CD14-positive monocyte (primary cell): ENCODE results near the gene CMC4. TPM values are rescaled to one million over a fixed set of nuclear protein-coding genes. Genes with fewer than 3 reads are reported as not detected.
A peak's percentile ranks its signal among the peaks of the same experiment; 100 is the strongest.

Source experiments
- DNase-seq, 3 donors: peaks; one replicate each; pipeline ENCODE4 v3.0.0-alpha.2; 2011 to 2022
- H2AFZ ChIP-seq: 2 replicates; pipeline ENCODE4 v1.6.0; 2012; ENCODE audit warnings: mild to moderate bottlenecking, low read depth, low read length, inconsistent platforms; ENCODE audit not compliant: insufficient read depth, poor library complexity, severe bottlenecking
- H3K27ac ChIP-seq, 2 donors: 1 replicate in 1 of 2; 2 replicates in 1 of 2; pipeline ENCODE4 v1.5.1; 2012 to 2013; ENCODE audit warnings: low read length in 2 of 2, control low read depth in 1 of 2, inconsistent platforms in 1 of 2, low read depth in 1 of 2, mild to moderate bottlenecking in 1 of 2
- H3K27me3 ChIP-seq, 2 donors: one replicate each; pipeline versions ENCODE4 v1.6.0 to v1.6.1; 2011 to 2013; ENCODE audit warnings: low read length in 2 of 2; ENCODE audit not compliant: control insufficient read depth in 2 of 2, insufficient read depth in 2 of 2
- H3K36me3 ChIP-seq, 2 donors: replicated peaks in 1 of 2; 1 replicate in 1 of 2; 2 replicates in 1 of 2; pipeline versions ENCODE4 v1.5.1 to v1.6.1; 2012 to 2013; ENCODE audit warnings: low read length in 2 of 2, control low read depth in 1 of 2, inconsistent platforms in 1 of 2, mild to moderate bottlenecking in 1 of 2; ENCODE audit not compliant: insufficient read depth in 2 of 2, control insufficient read depth in 1 of 2
- H3K4me1 ChIP-seq, 2 donors: 1 replicate in 1 of 2; 2 replicates in 1 of 2; pipeline versions ENCODE4 v1.5.1 to v1.6.1; 2012 to 2013; ENCODE audit warnings: low read length in 2 of 2, control low read depth in 1 of 2, inconsistent platforms in 1 of 2, mild to moderate bottlenecking in 1 of 2, moderate library complexity in 1 of 2; ENCODE audit not compliant: insufficient read depth in 2 of 2, control insufficient read depth in 1 of 2
- H3K4me2 ChIP-seq: replicated peaks from 2 replicates; pipeline ENCODE3; 2012; ENCODE audit warnings: low read length, moderate library complexity, mild to moderate bottlenecking; ENCODE audit not compliant: poor library complexity, severe bottlenecking; ENCODE audit errors: extremely low read depth
- H3K4me3 ChIP-seq, 3 experiments: fragments of 200-600 bp in 1 of 3; sonication (generic) in 1 of 3; replicated peaks in 1 of 3; 1 replicate in 2 of 3; 2 replicates in 1 of 3; pipeline ENCODE4 v1.5.1; 2011 to 2013; ENCODE audit warnings: low read length in 3 of 3, mild to moderate bottlenecking in 3 of 3, control low read depth in 2 of 3, low read depth in 2 of 3, inconsistent platforms in 1 of 3, moderate library complexity in 1 of 3
- H3K79me2 ChIP-seq: 2 replicates; pipeline ENCODE4 v1.6.0; 2012; ENCODE audit warnings: mild to moderate bottlenecking, control low read depth, inconsistent platforms, low read length, moderate library complexity; ENCODE audit not compliant: insufficient read depth
- H3K9ac ChIP-seq: 2 replicates; pipeline ENCODE4 v1.6.0; 2017; ENCODE audit warnings: low read length, mild to moderate bottlenecking; ENCODE audit not compliant: insufficient read depth, poor library complexity, severe bottlenecking
- H3K9me3 ChIP-seq, 2 donors: replicated peaks in 1 of 2; 1 replicate in 1 of 2; 2 replicates in 1 of 2; pipeline versions ENCODE4 v1.5.1 to v1.6.1; 2012 to 2013; ENCODE audit warnings: low read length in 2 of 2, control low read depth in 1 of 2; ENCODE audit not compliant: control insufficient read depth in 1 of 2, insufficient read depth in 1 of 2
- H4K20me1 ChIP-seq: 2 replicates; pipeline ENCODE4 v1.6.0; 2012; ENCODE audit warnings: mild to moderate bottlenecking, low read length, control low read depth, moderate library complexity; ENCODE audit not compliant: insufficient read depth
- H3K27ac Mint-ChIP-seq, 7 donors: one replicate each; pipeline ENCODE4 v1.8.0; 2020; ENCODE audit warnings: mild to moderate bottlenecking in 7 of 7, mixed read lengths in 7 of 7, moderate library complexity in 6 of 7, inconsistent platforms in 2 of 7
- H3K27me3 Mint-ChIP-seq, 3 donors: one replicate each; pipeline ENCODE4 v1.8.0; 2021 to 2022; ENCODE audit warnings: low read depth in 3 of 3, mild to moderate bottlenecking in 3 of 3, mixed read lengths in 3 of 3, moderate library complexity in 3 of 3, inconsistent platforms in 1 of 3
- H3K36me3 Mint-ChIP-seq, 2 donors: one replicate each; pipeline ENCODE4 v1.8.0; 2020; ENCODE audit warnings: mixed read lengths in 2 of 2, inconsistent platforms in 1 of 2, mild to moderate bottlenecking in 1 of 2
- H3K4me1 Mint-ChIP-seq: one replicate; pipeline ENCODE4 v1.8.0; 2020; ENCODE audit warnings: mild to moderate bottlenecking, mixed read lengths
- H3K4me3 Mint-ChIP-seq, 2 donors: one replicate each; pipeline ENCODE4 v1.8.0; 2020; ENCODE audit warnings: mild to moderate bottlenecking in 2 of 2, mixed read lengths in 2 of 2, moderate library complexity in 1 of 2
- H3K9me3 Mint-ChIP-seq, 7 donors: one replicate each; pipeline ENCODE4 v1.8.0; 2020 to 2022; ENCODE audit warnings: mixed read lengths in 7 of 7, mild to moderate bottlenecking in 6 of 7, moderate library complexity in 6 of 7, inconsistent platforms in 2 of 7
- CTCF ChIP-seq: fragments of 200-600 bp; IDR thresholded peaks from one replicate; pipeline ENCODE4 v1.8.0; 2022; ENCODE audit warnings: antibody characterized with exemption, mild to moderate bottlenecking
- WGBS: methylation state at CpG from one replicate; pipeline ENCODE4 v1.1.5; 2013; ENCODE audit warnings: missing lambda C conversion rate; ENCODE audit not compliant: insufficient coverage; 5-methylcytosine and 5-hydroxymethylcytosine counted together
- intact Hi-C, 2 donors: fragments of 100-400 bp; cut with micrococcal nuclease; formaldehyde crosslinking; loops; one replicate each; pipeline versions ENCODE4 v1.15.0 to v1.15.1; 2023
- polyA plus RNA-seq, 3 donors: library from polyadenylated mRNA; depleted of rRNA in 1 of 3; unstranded in 2 of 3; stranded (reverse) in 1 of 3; fragments of 300-500 nt in 2 of 3; fragments of >200 nt in 1 of 3; fragmentation: Illumina TruSeq in 2 of 3; gene quantifications; 1 replicate in 2 of 3; 2 replicates in 1 of 3; pipeline ENCODE4 v1.2.3, GENCODE V29; 2012 to 2021

Gene CMC4
- polyA plus RNA-seq, 3 donors, result 6.4 to 11.1 (median 10.1) TPM

DNA sequence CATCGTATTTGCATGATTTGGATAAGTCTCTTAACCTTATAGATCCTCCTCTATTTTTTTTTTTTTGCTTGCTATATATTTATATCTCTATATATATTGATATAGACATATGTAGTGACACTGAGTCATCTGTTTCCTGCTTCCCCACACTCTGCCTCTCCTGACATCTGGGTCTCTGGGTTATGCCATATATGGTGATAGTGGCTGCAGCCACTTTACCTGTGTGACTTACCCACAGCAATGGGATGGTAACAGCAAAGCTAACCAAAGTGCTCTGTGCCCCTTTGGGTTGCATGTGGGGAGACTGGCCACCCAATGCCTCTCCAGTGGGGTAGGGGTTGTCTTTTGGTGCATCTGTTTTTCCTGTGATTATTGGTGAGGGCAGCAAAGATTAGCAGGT lies 14.5 kb downstream of the CMC4 start:
- Mint-ChIP-seq H3K27me3 (no peaks in the 10 kb centered on the region), H3K9me3 (no peaks in the 10 kb centered on the region), H3K36me3 (peaks cover 30 to 42% of the 10 kb centered on the region in 2 donors), H3K4me1 (peaks cover 10% of the 10 kb centered on the region), H3K27ac (no peak overlapping the region), H3K4me3 (no peak overlapping the region)
- Histone ChIP-seq H3K4me3 (no peak overlapping the region), H3K36me3 (peaks cover 28 to 50% of the 10 kb centered on the region in 2 donors), H3K4me2 (no peak overlapping the region), H4K20me1 (no peaks in the 10 kb centered on the region), H3K4me1 (peaks cover 6% of the 10 kb centered on the region in 2 donors), H3K27ac (no peak overlapping the region), H2AFZ (no peak overlapping the region), H3K79me2 (no peaks in the 10 kb centered on the region), H3K9me3 (no peaks in the 10 kb centered on the region), H3K27me3 (no peaks in the 10 kb centered on the region), H3K9ac (no peak overlapping the region)
- no CpG with 5 or more reads among the region's 1 CpG for WGBS
- intact Hi-C loops, result loop anchor here (2.0 to 10.0 kb wide), 2 partner anchors 72 to 76 kb away; no protein-coding TSS in a partner anchor
- no peak for DNase-seq
- TF ChIP-seq CTCF, result no peak

DNA sequence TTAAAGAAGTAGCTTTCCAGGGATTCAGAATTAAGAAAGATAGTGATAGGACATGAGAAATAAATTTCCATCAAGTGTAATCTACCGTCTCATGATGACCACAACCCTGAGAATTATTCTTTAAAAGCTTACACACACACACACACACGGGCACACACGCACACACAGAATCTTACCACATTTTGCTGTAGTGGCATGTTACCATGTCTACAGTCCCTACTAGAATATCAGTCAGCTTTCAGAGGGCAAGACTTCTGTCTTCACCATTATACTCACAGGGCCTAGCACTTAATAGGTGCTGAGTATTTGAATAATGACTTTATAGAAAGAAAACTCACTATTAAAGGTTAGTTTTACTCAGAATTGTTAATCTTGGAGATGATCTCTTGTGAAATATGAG lies 15.4 kb downstream of the CMC4 start:
- H3K4me1 ChIP-seq, result peaks cover 6% of the 10 kb centered on the region in 2 donors
- DNase-seq, result no peak
- no peak overlapping the region for H3K4me3 ChIP-seq
- H3K27ac ChIP-seq, result no peak overlapping the region
- H3K27me3 Mint-ChIP-seq, result no peaks in the 10 kb centered on the region
- H3K9me3 ChIP-seq, result no peaks in the 10 kb centered on the region
- H2AFZ ChIP-seq, result no peak overlapping the region
- no peaks in the 10 kb centered on the region for H3K79me2 ChIP-seq
- no peaks in the 10 kb centered on the region for H4K20me1 ChIP-seq
- peak overlapping the region in 1 of 7 donors; percentile 32 for H3K27ac Mint-ChIP-seq
- no CpG with 5 or more reads among the region's 3 CpGs for WGBS
- peaks cover 31 to 42% of the 10 kb centered on the region in 2 donors for H3K36me3 Mint-ChIP-seq
- TF ChIP-seq CTCF, result no peak
- no peak overlapping the region for H3K4me2 ChIP-seq
- peaks cover 10% of the 10 kb centered on the region for H3K4me1 Mint-ChIP-seq
- no peak overlapping the region for H3K9ac ChIP-seq
- H3K4me3 Mint-ChIP-seq, result no peak overlapping the region
- peaks cover 24 to 45% of the 10 kb centered on the region in 2 donors for H3K36me3 ChIP-seq
- intact Hi-C loops, result loop anchor here in 1 of 2 donors (10.0 kb wide), 1 partner anchor 71 kb away; no protein-coding TSS in a partner anchor
- no peaks in the 10 kb centered on the region for H3K27me3 ChIP-seq
- H3K9me3 Mint-ChIP-seq, result no peaks in the 10 kb centered on the region
